GM12872 (cell line): ENCODE results near the gene SEPTIN3.

ENCODE experiments used
- TF ChIP-seq, protein P1 (sequence below): IDR thresholded peaks from 3 replicates; pipeline ENCODE4 v1.5.1; 2011; ENCODE audit warnings: low read depth, mild to moderate bottlenecking, low read length, moderate library complexity; ENCODE audit not compliant: insufficient read depth

SEPTIN3 gene

DNA sequence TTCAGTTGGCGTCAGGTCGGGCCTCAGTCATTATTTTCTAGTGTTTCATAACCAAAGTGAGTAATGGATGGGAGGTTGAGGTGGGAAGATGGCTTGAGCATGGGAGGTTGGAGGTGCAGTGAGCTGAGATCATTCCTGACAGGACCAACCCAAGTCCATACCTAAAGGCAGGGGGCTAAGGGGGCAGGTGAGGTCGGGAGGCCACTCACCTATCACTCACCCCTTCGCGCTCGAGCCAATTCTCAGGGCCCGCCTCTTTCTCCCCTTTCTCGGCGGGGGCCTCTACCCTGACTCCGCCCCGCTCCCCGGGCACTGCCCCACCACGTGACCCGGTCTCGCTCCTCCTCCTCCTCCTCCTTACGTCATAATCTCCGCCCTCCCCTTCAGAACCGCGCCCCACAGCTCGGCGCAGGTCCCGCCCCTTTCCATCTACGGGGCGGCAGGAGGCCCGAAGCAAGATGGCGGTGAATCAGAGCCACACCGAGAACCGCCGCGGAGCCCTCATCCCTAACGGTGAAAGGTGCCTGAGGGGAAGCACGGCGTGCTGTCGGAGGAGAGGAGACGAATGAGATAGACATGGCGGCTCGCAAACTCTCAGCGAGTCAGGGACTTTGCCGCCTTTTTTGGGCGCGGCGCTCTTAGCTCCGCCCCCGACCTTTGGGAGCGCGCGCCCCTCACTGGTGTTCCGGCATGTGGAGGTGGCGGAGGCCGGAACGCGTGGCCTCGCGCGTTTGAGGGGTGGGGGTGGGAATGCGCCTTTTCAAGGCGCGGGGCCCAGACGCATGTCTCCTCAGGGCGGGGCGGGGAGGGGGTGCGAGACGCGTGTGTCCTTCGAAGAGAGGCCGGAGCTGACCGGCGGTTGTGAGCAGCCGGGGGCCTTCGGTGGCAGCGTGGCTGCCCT is 29.4 kb downstream of the SEPTIN3 start, which contains the start of gene WBP2NL:
TSS of gene WBP2NL (plus strand) at position 428 of the 901 bp plus-strand sequence. CDS start at position 459, 31 bp downstream.
- TF ChIP-seq, protein P1, sequence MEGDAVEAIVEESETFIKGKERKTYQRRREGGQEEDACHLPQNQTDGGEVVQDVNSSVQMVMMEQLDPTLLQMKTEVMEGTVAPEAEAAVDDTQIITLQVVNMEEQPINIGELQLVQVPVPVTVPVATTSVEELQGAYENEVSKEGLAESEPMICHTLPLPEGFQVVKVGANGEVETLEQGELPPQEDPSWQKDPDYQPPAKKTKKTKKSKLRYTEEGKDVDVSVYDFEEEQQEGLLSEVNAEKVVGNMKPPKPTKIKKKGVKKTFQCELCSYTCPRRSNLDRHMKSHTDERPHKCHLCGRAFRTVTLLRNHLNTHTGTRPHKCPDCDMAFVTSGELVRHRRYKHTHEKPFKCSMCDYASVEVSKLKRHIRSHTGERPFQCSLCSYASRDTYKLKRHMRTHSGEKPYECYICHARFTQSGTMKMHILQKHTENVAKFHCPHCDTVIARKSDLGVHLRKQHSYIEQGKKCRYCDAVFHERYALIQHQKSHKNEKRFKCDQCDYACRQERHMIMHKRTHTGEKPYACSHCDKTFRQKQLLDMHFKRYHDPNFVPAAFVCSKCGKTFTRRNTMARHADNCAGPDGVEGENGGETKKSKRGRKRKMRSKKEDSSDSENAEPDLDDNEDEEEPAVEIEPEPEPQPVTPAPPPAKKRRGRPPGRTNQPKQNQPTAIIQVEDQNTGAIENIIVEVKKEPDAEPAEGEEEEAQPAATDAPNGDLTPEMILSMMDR: no peak

DNA sequence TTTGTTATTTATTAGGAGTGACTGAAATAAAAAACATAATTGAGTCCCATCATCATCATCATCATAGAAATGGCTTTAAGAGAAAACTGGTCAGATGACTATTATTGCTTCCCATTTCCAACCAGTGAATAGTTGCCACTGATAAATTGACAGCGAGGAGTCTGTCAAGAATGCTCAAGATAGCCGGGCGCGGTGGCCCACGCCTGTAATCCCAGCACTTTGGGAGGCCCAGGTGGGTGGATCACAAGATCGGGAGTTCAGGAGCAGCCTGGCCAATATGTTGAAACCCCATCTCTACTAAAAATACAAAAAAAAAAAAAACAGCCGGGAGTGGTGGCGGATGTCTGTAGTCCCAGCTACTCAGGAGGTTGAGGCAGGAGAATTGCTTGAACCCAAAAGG is 31.2 kb downstream of the SEPTIN3 start:
- TF ChIP-seq, protein P1: no peak

DNA sequence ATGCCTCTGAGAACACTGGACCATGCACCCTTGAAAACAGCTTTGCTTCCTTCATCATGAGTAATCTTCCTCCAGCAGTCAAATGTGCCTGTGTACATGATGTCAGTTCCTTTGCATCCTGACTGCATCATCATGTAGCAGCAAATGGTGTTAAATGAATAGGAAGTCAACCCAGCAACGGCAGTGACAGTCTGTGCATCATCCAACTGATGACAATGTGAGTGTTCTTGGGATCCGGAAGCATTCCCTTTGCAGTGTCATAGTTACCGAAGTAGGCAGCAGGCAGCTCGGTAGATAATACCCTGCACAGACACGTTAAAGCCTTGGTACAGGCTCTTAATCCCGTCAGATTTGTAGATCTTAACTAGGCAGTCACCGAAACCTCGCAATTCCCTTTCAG is 31.9 kb downstream of the SEPTIN3 start:
- TF ChIP-seq, protein P1: no peak

DNA sequence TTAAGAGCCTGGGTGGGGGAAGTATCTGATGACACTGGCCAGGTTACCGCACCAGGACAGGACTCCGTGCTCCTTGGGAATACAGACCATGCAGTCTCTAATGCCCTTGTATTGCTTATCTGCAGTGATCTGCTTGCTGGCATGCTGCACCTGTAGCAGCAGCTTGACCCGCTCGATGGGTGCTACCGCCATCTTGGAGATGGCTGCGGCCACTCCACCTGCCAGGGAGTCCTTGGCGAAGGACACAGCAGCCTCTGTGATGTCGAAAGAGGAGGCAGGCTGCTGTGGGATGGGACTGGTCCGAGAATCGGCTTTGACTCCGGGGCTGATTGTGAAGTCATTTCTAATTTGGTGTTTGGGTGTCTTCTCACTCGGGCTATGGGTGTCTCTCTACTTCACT is 32.5 kb downstream of the SEPTIN3 start:
- TF ChIP-seq, protein P1: no peak

DNA sequence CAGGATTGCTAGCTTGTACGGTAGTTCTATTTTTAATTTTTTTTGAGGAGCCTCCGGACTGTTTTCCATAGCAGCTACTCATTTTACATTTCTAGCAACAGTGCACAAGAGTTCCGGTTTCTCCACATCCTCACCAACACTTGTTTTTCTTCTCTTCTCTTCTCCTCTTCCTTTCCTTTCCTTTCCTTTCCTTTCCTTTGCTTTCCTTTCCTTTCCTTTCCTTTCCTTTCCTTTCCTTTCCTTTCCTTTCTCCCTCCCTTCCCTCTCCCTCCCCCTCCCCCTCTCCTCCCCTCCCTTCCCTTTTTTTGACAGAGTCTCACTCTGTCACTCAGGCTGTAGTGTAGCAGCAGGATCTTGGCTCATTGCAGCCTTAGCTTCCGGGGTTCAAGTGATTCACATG is 38.7 kb downstream of the SEPTIN3 start:
- TF ChIP-seq, protein P1: no peak

DNA sequence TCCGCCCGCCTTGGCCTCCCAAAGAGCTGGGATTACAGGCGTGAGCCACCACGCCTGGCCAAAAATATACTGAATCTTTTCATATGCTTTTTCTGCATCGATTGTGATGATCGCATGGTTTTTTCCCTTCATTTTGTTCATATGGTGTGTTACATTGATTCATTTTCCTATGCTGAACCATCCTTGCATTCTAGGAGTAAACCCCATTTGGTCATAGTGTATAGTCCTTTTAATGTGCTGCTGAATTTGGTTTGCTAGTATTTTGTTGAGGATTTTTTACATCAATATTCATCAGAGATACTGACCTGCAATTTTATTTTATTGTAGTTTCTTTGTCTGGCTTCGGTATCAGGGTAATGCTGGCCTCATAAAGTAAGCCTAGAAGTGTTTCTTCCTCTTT is 41.5 kb downstream of the SEPTIN3 start:
- TF ChIP-seq, protein P1: no peak

DNA sequence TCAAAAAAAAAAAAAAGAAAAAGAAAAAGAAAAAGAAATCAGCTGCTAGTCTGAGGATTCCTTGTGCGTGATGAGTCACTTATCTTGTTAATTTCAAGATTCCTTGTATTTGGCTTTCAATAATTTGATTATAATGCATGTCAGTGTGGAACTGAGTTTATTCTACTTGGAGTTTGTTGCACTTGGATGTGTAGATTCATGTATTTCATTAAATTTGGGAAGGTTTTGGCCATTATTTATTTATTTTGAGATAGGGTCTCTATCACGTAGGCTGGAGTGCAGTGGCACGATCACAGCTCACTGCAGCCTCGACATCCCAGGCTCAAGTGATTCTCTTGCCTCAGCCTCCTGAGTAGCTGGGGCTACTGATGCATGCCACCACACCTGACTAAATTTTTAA is 44.1 kb downstream of the SEPTIN3 start:
- TF ChIP-seq, protein P1: no peak
